Measurements from ENCODE around the gene MRPL33.

The MRPL33 gene

GRCh38 chr2:27800856-27801255, 29.3 kb downstream of the MRPL33 start:
- H3K27ac Mint-ChIP-seq, result no peak overlapping the region

GRCh38 chr2:27802547-27802946, 31.0 kb downstream of the MRPL33 start:
- Mint-ChIP-seq H3K36me3 (no peaks in the 10 kb centered on the region), H3K4me1 (no peaks in the 10 kb centered on the region), H3K4me3 (no peak overlapping the region), H3K27me3 (peaks cover 3% of the 10 kb centered on the region), H3K9me3 (no peaks in the 10 kb centered on the region), H3K27ac (no peak overlapping the region)
- CTCF ChIA-PET, result interaction anchor here (1.3 kb wide), 1 partner anchor 11 kb away, joined by 4 read pairs; no protein-coding TSS in a partner anchor
- DNase-seq, result no peak

More at GRCh38 chr2:27800856-27801255, 29.3 kb downstream of the MRPL33 start:
- no peaks in the 10 kb centered on the region for H3K4me1 Mint-ChIP-seq
- no peaks in the 10 kb centered on the region for H3K36me3 Mint-ChIP-seq
- H3K27me3 Mint-ChIP-seq, result no peaks in the 10 kb centered on the region
- H3K9me3 Mint-ChIP-seq, result no peaks in the 10 kb centered on the region
- H3K4me3 Mint-ChIP-seq, result no peak overlapping the region
- CTCF ChIA-PET, result no interaction called here
- DNase-seq, result no peak

- H3K27ac Mint-ChIP-seq, result no peak overlapping the region
- H3K4me1 Mint-ChIP-seq, result no peaks in the 10 kb centered on the region
- H3K4me3 Mint-ChIP-seq, result no peak overlapping the region
- H3K27me3 Mint-ChIP-seq, result peaks cover 5% of the 10 kb centered on the region
- no peaks in the 10 kb centered on the region for H3K36me3 Mint-ChIP-seq
- H3K9me3 Mint-ChIP-seq, result no peaks in the 10 kb centered on the region
- DNase-seq, result no peak
- CTCF ChIA-PET, result interaction anchor here (1.3 kb wide), 1 partner anchor 10 kb away, joined by 4 read pairs; no protein-coding TSS in a partner anchor
Observed at GRCh38 chr2:27803046-27803445, 31.5 kb downstream of the MRPL33 start.

GRCh38 chr2:27804146-27804545, 32.6 kb downstream of the MRPL33 start:
- Mint-ChIP-seq H3K4me3 (no peak overlapping the region), H3K27me3 (peaks cover 9% of the 10 kb centered on the region), H3K4me1 (no peaks in the 10 kb centered on the region), H3K36me3 (no peaks in the 10 kb centered on the region), H3K9me3 (no peaks in the 10 kb centered on the region), H3K27ac (no peak overlapping the region)
- CTCF ChIA-PET, result no interaction called here
- DNase-seq, result no peak

- no peak for DNase-seq
- no peaks in the 10 kb centered on the region for H3K9me3 Mint-ChIP-seq
- H3K4me3 Mint-ChIP-seq, result no peak overlapping the region
- no peak overlapping the region for H3K27ac Mint-ChIP-seq
- CTCF ChIA-PET, result no interaction called here
- no peaks in the 10 kb centered on the region for H3K36me3 Mint-ChIP-seq
- H3K4me1 Mint-ChIP-seq, result no peaks in the 10 kb centered on the region
- H3K27me3 Mint-ChIP-seq, result peaks cover 9% of the 10 kb centered on the region
Observed at GRCh38 chr2:27805180-27805579, 33.7 kb downstream of the MRPL33 start.

GRCh38 chr2:27806311-27807059, 35.0 kb downstream of the MRPL33 start:
- H3K27ac Mint-ChIP-seq, result no peak overlapping the region
- no peak for DNase-seq
- H3K4me1 Mint-ChIP-seq, result peaks cover 2% of the 10 kb centered on the region
- CTCF ChIA-PET, result interaction anchor here (1.0 kb wide), 1 partner anchor 449 kb away, joined by 4 read pairs; no protein-coding TSS in a partner anchor
- no peaks in the 10 kb centered on the region for H3K36me3 Mint-ChIP-seq
- H3K9me3 Mint-ChIP-seq, result no peaks in the 10 kb centered on the region
- H3K4me3 Mint-ChIP-seq, result no peak overlapping the region
- H3K27me3 Mint-ChIP-seq, result peaks cover 15% of the 10 kb centered on the region

GRCh38 chr2:27807476-27807875, 36.0 kb downstream of the MRPL33 start:
- CTCF ChIA-PET, result interaction anchor here (1.0 to 1.1 kb wide), 2 partner anchors 12 to 448 kb away, joined by 3 to 4 read pairs; no protein-coding TSS in a partner anchor
- Mint-ChIP-seq H3K4me1 (peaks cover 5% of the 10 kb centered on the region), H3K9me3 (no peaks in the 10 kb centered on the region), H3K4me3 (no peak overlapping the region), H3K27me3 (peaks cover 15% of the 10 kb centered on the region), H3K27ac (no peak overlapping the region), H3K36me3 (no peaks in the 10 kb centered on the region)
- peak; percentile 24 for DNase-seq

- Mint-ChIP-seq H3K27me3 (peaks cover 15% of the 10 kb centered on the region), H3K4me1 (peaks cover 5% of the 10 kb centered on the region), H3K9me3 (no peaks in the 10 kb centered on the region), H3K36me3 (no peaks in the 10 kb centered on the region), H3K4me3 (no peak overlapping the region), H3K27ac (no peak overlapping the region)
- DNase-seq, result no peak
- CTCF ChIA-PET, result no interaction called here
Observed at GRCh38 chr2:27808418-27808817, 36.9 kb downstream of the MRPL33 start.

GRCh38 chr2:27808984-27809383, 37.5 kb downstream of the MRPL33 start:
- no peak for DNase-seq
- H3K4me1 Mint-ChIP-seq, result peaks cover 5% of the 10 kb centered on the region
- no peak overlapping the region for H3K27ac Mint-ChIP-seq
- H3K36me3 Mint-ChIP-seq, result no peaks in the 10 kb centered on the region
- CTCF ChIA-PET, result no interaction called here
- peaks cover 15% of the 10 kb centered on the region for H3K27me3 Mint-ChIP-seq
- no peaks in the 10 kb centered on the region for H3K9me3 Mint-ChIP-seq
- no peak overlapping the region for H3K4me3 Mint-ChIP-seq

GRCh38 chr2:27809761-27810241, 38.3 kb downstream of the MRPL33 start:
- peaks cover 5% of the 10 kb centered on the region for H3K4me1 Mint-ChIP-seq

GRCh38 chr2:27810455-27810854, 38.9 kb downstream of the MRPL33 start:
- Mint-ChIP-seq H3K27ac (no peak overlapping the region), H3K4me3 (no peak overlapping the region), H3K36me3 (no peaks in the 10 kb centered on the region), H3K27me3 (peaks cover 15% of the 10 kb centered on the region), H3K4me1 (peaks cover 5% of the 10 kb centered on the region), H3K9me3 (no peaks in the 10 kb centered on the region)
- no peak for DNase-seq
- CTCF ChIA-PET, result no interaction called here

More at GRCh38 chr2:27809761-27810241, 38.3 kb downstream of the MRPL33 start:
- CTCF ChIA-PET, result no interaction called here
- peaks cover 15% of the 10 kb centered on the region for H3K27me3 Mint-ChIP-seq
- H3K4me3 Mint-ChIP-seq, result no peak overlapping the region
- no peak for DNase-seq
- no peaks in the 10 kb centered on the region for H3K9me3 Mint-ChIP-seq
- no peak overlapping the region for H3K27ac Mint-ChIP-seq
- H3K36me3 Mint-ChIP-seq, result no peaks in the 10 kb centered on the region

- no peak for DNase-seq
- peaks cover 15% of the 10 kb centered on the region for H3K27me3 Mint-ChIP-seq
- no peak overlapping the region for H3K4me3 Mint-ChIP-seq
- H3K36me3 Mint-ChIP-seq, result no peaks in the 10 kb centered on the region
- no peak overlapping the region for H3K27ac Mint-ChIP-seq
- no peaks in the 10 kb centered on the region for H3K9me3 Mint-ChIP-seq
- CTCF ChIA-PET, result no interaction called here
- peaks cover 5% of the 10 kb centered on the region for H3K4me1 Mint-ChIP-seq
Observed at GRCh38 chr2:27811768-27812167, 40.2 kb downstream of the MRPL33 start.

- DNase-seq, result no peak
- Mint-ChIP-seq H3K27me3 (peaks cover 7% of the 10 kb centered on the region), H3K36me3 (no peaks in the 10 kb centered on the region), H3K4me3 (no peak overlapping the region), H3K4me1 (peaks cover 5% of the 10 kb centered on the region), H3K9me3 (no peaks in the 10 kb centered on the region), H3K27ac (no peak overlapping the region)
- CTCF ChIA-PET, result no interaction called here
Observed at GRCh38 chr2:27814758-27815157, 43.2 kb downstream of the MRPL33 start.

- peaks cover 1% of the 10 kb centered on the region for H3K27me3 Mint-ChIP-seq
- H3K9me3 Mint-ChIP-seq, result no peaks in the 10 kb centered on the region
- no peak for DNase-seq
- CTCF ChIA-PET, result interaction anchor here (0.6 kb wide), 1 partner anchor 229 kb away, joined by 3 read pairs; no protein-coding TSS in a partner anchor
- no peak overlapping the region for H3K4me3 Mint-ChIP-seq
- H3K27ac Mint-ChIP-seq, result no peak overlapping the region
- no peaks in the 10 kb centered on the region for H3K36me3 Mint-ChIP-seq
- peaks cover 3% of the 10 kb centered on the region for H3K4me1 Mint-ChIP-seq
Observed at GRCh38 chr2:27815860-27816438, 44.4 kb downstream of the MRPL33 start.

- Mint-ChIP-seq H3K4me1 (no peaks in the 10 kb centered on the region), H3K36me3 (peaks cover 1% of the 10 kb centered on the region), H3K27me3 (no peaks in the 10 kb centered on the region), H3K9me3 (peaks cover 6% of the 10 kb centered on the region), H3K4me3 (no peak overlapping the region), H3K27ac (no peak overlapping the region)
- DNase-seq, result no peak
- CTCF ChIA-PET, result no interaction called here
Observed at GRCh38 chr2:27822049-27822448, 50.5 kb downstream of the MRPL33 start.

All from activated naive CD4-positive, alpha-beta T cell treated with anti-CD3 and anti-CD28 coated beads, Interleukin-2, amount 10 ng/mL, durations not matched to agents 7 days and 5 days (primary cell).